Measurements from ENCODE around the gene ITPRIP.

DNA sequence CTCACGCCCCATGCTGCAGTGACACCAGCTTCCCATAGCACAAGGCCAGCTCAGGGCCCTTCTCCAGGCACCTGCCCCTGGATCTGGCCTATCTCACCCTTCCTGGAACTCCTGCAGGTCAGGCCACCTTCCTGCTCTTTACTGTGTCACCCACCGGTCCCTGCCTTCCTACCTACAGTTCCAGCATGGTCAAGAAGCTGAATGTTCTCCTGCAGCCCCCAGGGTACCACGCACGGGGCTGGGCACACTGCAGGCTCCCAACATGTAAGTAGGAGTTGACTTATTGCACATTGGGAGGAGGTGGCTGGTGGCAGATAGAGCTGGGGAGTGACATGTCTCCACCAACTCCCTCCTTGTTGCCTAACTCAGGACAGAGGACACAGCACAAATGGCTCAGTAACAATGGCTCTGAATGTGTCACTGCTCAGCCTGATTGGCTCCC lies 14.5 kb downstream of the ITPRIP start:
- TF ChIP-seq, protein P1, sequence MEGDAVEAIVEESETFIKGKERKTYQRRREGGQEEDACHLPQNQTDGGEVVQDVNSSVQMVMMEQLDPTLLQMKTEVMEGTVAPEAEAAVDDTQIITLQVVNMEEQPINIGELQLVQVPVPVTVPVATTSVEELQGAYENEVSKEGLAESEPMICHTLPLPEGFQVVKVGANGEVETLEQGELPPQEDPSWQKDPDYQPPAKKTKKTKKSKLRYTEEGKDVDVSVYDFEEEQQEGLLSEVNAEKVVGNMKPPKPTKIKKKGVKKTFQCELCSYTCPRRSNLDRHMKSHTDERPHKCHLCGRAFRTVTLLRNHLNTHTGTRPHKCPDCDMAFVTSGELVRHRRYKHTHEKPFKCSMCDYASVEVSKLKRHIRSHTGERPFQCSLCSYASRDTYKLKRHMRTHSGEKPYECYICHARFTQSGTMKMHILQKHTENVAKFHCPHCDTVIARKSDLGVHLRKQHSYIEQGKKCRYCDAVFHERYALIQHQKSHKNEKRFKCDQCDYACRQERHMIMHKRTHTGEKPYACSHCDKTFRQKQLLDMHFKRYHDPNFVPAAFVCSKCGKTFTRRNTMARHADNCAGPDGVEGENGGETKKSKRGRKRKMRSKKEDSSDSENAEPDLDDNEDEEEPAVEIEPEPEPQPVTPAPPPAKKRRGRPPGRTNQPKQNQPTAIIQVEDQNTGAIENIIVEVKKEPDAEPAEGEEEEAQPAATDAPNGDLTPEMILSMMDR (IDR thresholded peaks at IDR 0.05) = no peak
- no peak for TF ChIP-seq POLR2A (IDR thresholded peaks at IDR 0.05)
- TF ChIP-seq POLR2AphosphoS5 (IDR thresholded peaks at IDR 0.05) = no peak
- no peak for TF ChIP-seq EP300 (IDR thresholded peaks at IDR 0.05; ENCODE audit: low read depth)
